GM12873 (cell line): Measurements from ENCODE around the gene ZNF407.

Experiments used
- CTCF ChIP-seq: IDR thresholded peaks from 2 replicates; pipeline ENCODE4 v1.5.1; 2012; ENCODE audit warnings: low read depth, mild to moderate bottlenecking, moderate library complexity, low read length, control low read depth; ENCODE audit not compliant: insufficient read depth; ENCODE audit errors: missing control alignments

ZNF407 gene

GRCh38 chr18:74914648-74915047, 317.0 kb downstream of the ZNF407 start:
- TF ChIP-seq CTCF, result no peak

GRCh38 chr18:74916773-74917393, 319.2 kb downstream of the ZNF407 start:
- no peak for TF ChIP-seq CTCF

- no peak for TF ChIP-seq CTCF
Measured at GRCh38 chr18:74918276-74918790, 320.7 kb downstream of the ZNF407 start.

- no peak for TF ChIP-seq CTCF
Measured at GRCh38 chr18:74921057-74921820, 323.6 kb downstream of the ZNF407 start.

- TF ChIP-seq CTCF, result no peak
Measured at GRCh38 chr18:74926051-74926450, 328.4 kb downstream of the ZNF407 start.

- no peak for TF ChIP-seq CTCF
Measured at GRCh38 chr18:74928194-74928968, 330.7 kb downstream of the ZNF407 start.

- no peak for TF ChIP-seq CTCF
Measured at GRCh38 chr18:74929110-74929509, 331.4 kb downstream of the ZNF407 start.
